LNCaP clone FGC (cell line): ENCODE data around the gene GLOD5.
A peak's percentile ranks its signal among the peaks of the same experiment; 100 is the strongest.

Experiments
- DNase-seq: peaks from one replicate; pipeline ENCODE4 v3.0.0-alpha.2; 2011; ENCODE audit warnings: low read depth
- H3K4me3 ChIP-seq: 2 replicates; pipeline ENCODE4 v1.5.1; 2011; ENCODE audit warnings: mild to moderate bottlenecking, low read depth, low read length, control low read depth
- CTCF ChIP-seq: IDR thresholded peaks from 2 replicates; pipeline ENCODE4 v1.5.1; 2012; ENCODE audit warnings: mild to moderate bottlenecking; ENCODE audit not compliant: control insufficient read depth, insufficient read depth; ENCODE audit errors: extremely low read depth

The GLOD5 gene

GRCh38 chrX:48737213-48737938 is 24.2 kb upstream of the GLOD5 start:
- peak; percentile 97 for DNase-seq
- no peak for TF ChIP-seq CTCF
- H3K4me3 ChIP-seq = peak overlapping the region; percentile 66

- H3K4me3 ChIP-seq = peak overlapping the region; percentile 66
- TF ChIP-seq CTCF = no peak
- DNase-seq = no peak
These were observed 23.6 kb upstream of the GLOD5 start for GRCh38 chrX:48737940-48738339.

- H3K4me3 ChIP-seq = no peak overlapping the region
- no peak for DNase-seq
These were observed 19.7 kb upstream of the GLOD5 start for GRCh38 chrX:48741834-48742233.

GRCh38 chrX:48745222-48745621 is 16.3 kb upstream of the GLOD5 start:
- TF ChIP-seq CTCF = no peak
- DNase-seq = no peak

More at GRCh38 chrX:48741834-48742233, 19.7 kb upstream of the GLOD5 start:
- no peak for TF ChIP-seq CTCF

GRCh38 chrX:48747415-48748016 is 14.0 kb upstream of the GLOD5 start:
- H3K4me3 ChIP-seq = no peak overlapping the region
- TF ChIP-seq CTCF = no peak
- no peak for DNase-seq

More at GRCh38 chrX:48745222-48745621, 16.3 kb upstream of the GLOD5 start:
- H3K4me3 ChIP-seq = no peak overlapping the region

GRCh38 chrX:48749182-48749581 is 12.4 kb upstream of the GLOD5 start:
- no peak for DNase-seq

More at GRCh38 chrX:48749182-48749581, 12.4 kb upstream of the GLOD5 start:
- TF ChIP-seq CTCF = no peak
- no peak overlapping the region for H3K4me3 ChIP-seq
